ENCODE measurements around the gene PDCD1.
"Not testable (repeated sequence)": the region's sequence is repeated elsewhere in the genome, so short reads cannot be mapped to it uniquely, and the experiment has no call there.

The PDCD1 gene

GRCh38 chr2:241800198-241800903, 58.3 kb downstream of the PDCD1 start:
- not testable (repeated sequence) for DNase-seq (ENCODE audit: low read depth in 2 of 2)

All from activated CD8-positive, alpha-beta memory T cell treated with anti-CD3 and anti-CD28 coated beads for 4 hours (primary cell).